Measurements from ENCODE around the gene SERP2. TPM values are rescaled to one million over a fixed set of nuclear protein-coding genes. Genes with fewer than 3 reads are reported as not detected.

SERP2 gene
- total RNA-seq, 1 experiment from 2014 or later: 1.8 TPM

DNA sequence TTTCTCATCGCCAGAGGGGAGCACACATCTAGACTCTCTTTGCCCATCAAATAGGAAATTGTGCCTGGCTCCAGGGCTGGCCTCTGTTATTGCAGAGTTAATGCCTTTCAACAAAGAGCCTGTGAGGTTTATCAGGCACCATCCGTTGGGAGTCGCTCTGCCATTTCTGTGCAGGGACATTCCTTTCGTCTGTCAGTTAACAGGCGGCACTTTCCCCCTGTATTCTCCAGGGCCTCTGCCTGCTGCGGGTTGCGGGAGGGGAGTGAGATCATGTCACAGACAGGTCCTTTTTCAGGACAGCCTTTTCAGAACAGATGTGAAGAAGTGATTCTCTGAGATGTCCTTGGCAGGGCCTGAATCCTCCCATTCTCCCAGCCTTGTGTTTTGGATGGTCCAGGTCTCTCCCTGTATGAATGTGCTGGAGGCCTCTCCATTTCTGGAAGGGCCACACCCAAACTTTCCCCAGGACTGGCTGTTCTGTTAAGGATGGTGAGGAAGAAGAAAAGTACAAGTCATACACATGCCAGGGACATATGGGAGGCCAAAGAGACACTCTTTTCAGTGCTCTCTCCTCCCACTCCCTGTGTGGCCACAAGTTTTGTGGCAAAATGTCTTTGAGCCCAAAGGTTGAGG, 14.9 kb downstream of the SERP2 start:
- no peak overlapping the region for H3K9ac ChIP-seq (ENCODE audit: extremely low read depth, insufficient read length, low read length)
- no peak for DNase-seq
- no peak overlapping the region for H2AK5ac ChIP-seq (ENCODE audit: insufficient read length, low read length)
- no peak overlapping the region for H3K4me2 ChIP-seq (ENCODE audit: insufficient read depth, insufficient read length, low read length)
- no peak overlapping the region for H2BK15ac ChIP-seq (ENCODE audit: low read depth, low read length)
- Mint-ChIP-seq H3K4me3 (no peak overlapping the region), H3K4me1 (peaks cover 23 to 45% of the 10 kb centered on the region in 2 experiments), H3K9me3 (no peaks in the 10 kb centered on the region), H3K36me3 (ENCODE audit: insufficient read depth in 1 of 3, low read depth in 3 of 3) (peaks cover 0 to 2% (median 0%) of the 10 kb centered on the region in 3 experiments; a peak in 1 of 7 replicates), H3K27me3 (ENCODE audit: low read depth) (peaks cover 2% of the 10 kb centered on the region), H3K27ac (peak overlapping the region in 1 of 3 experiments; percentile 9; a peak in 1 of 7 replicates)
- no peak overlapping the region for H2BK20ac ChIP-seq (ENCODE audit: low read depth, low read length, poor library complexity, severe bottlenecking)
- no peak overlapping the region for H2BK5ac ChIP-seq (ENCODE audit: insufficient read length, low read length)
- no peaks in the 10 kb centered on the region; the same call in 1 of the 2 replicates for H3K4me1 ChIP-seq (ENCODE audit: insufficient read depth, low read length)
- no peak overlapping the region for H3T11ph ChIP-seq (ENCODE audit: low read length)
- H3K23ac ChIP-seq (ENCODE audit: insufficient read length, low read depth, low read length): no peak overlapping the region
- no peaks in the 10 kb centered on the region for H3K27me3 ChIP-seq (ENCODE audit: insufficient read depth, low read length)
- no peaks in the 10 kb centered on the region for H4K20me1 ChIP-seq (ENCODE audit: control insufficient read depth, insufficient read depth, insufficient read length)
- no CpG with 5 or more reads among the region's 7 CpGs for WGBS (ENCODE audit: extremely low coverage, insufficient read length, low lambda C conversion rate)
- H3K56ac ChIP-seq (ENCODE audit: insufficient read length, low read depth, low read length): no peak overlapping the region
- no peak overlapping the region for H3K18ac ChIP-seq (ENCODE audit: insufficient read length, low read depth, low read length)
- H3K4ac ChIP-seq (ENCODE audit: low read depth, low read length): no peak overlapping the region
- H3K79me1 ChIP-seq (ENCODE audit: insufficient read depth, low read depth, low read length, poor library complexity, severe bottlenecking): no peaks in the 10 kb centered on the region
- no peak for TF ChIP-seq CTCF (conservative IDR thresholded peaks at IDR 0.05)
- H4K5ac ChIP-seq (ENCODE audit: insufficient read length, low read depth, low read length): no peak overlapping the region
- no peaks in the 10 kb centered on the region for H3K23me2 ChIP-seq (ENCODE audit: insufficient read length, low read depth, low read length, poor library complexity, severe bottlenecking)
- no peak overlapping the region for H2AFZ ChIP-seq (ENCODE audit: low read length)
- H2BK120ac ChIP-seq (ENCODE audit: low read depth, low read length, poor library complexity, severe bottlenecking): no peak overlapping the region
- H3K79me2 ChIP-seq (ENCODE audit: insufficient read depth, low read length): no peaks in the 10 kb centered on the region
- no peak overlapping the region for H3K14ac ChIP-seq (ENCODE audit: insufficient read depth, low read length)
- no peak overlapping the region for H4K91ac ChIP-seq (ENCODE audit: insufficient read length, low read depth, low read length)
- H3K27ac ChIP-seq (ENCODE audit: insufficient read length, low read depth, low read length): no peak overlapping the region
- H3K9me3 ChIP-seq (ENCODE audit: control insufficient read depth, low read depth, low read length): no peaks in the 10 kb centered on the region
- H2BK12ac ChIP-seq (ENCODE audit: insufficient read length, low read depth, low read length): no peak overlapping the region
- H4K8ac ChIP-seq (replicated peaks; ENCODE audit: insufficient read length, low read depth, low read length): no peak overlapping the region
